GM19468 (cell line): Measurements from ENCODE around the gene IMP4.
A peak's percentile ranks its signal among the peaks of the same experiment; 100 is the strongest.

Source experiments
- ATAC-seq: cut with Tn5 transposase; IDR thresholded peaks from one replicate; pipeline ENCODE4 v1.9.1; 2021; ENCODE audit warnings: mild to moderate bottlenecking, moderate library complexity, moderate number of reproducible peaks; ENCODE audit not compliant: unreplicated experiment; ENCODE audit errors: extremely low read depth

IMP4 gene

GRCh38 chr2:130355172-130355577 is 12.5 kb downstream of the IMP4 start:
- no peak for ATAC-seq

GRCh38 chr2:130355578-130356431 is 13.1 kb downstream of the IMP4 start, which contains the start of gene PTPN18:
TSS of gene PTPN18 (plus strand) at chr2:130356056. CDS start at chr2:130356108, 52 bp downstream.
- peak; percentile 64 for ATAC-seq

- ATAC-seq = no peak
Observed at GRCh38 chr2:130357864-130358263, 15.2 kb downstream of the IMP4 start.

- no peak for ATAC-seq
Observed at GRCh38 chr2:130358420-130359350, 16.0 kb downstream of the IMP4 start.

DNA sequence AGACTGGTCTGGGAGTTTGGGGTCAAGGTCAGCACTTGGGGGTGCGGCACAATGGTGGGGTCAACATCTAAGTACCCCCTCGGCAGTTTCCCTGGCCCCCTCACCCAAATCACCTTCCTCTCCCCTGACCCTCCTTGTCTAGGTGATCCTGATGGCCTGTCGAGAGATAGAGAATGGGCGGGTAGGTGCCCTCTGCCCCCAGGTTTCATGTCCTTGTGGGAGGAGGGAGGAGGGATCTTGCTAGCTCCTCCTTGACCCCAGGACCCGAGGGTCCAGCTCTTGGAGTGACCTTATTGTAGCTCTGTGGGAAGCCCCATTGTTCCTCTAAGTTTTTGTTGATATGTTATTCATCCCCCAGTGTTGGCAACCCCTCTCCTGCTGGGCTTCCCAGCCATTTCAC is 16.8 kb downstream of the IMP4 start:
- no peak for ATAC-seq

- no peak for ATAC-seq
Observed at GRCh38 chr2:130363479-130363878, 20.8 kb downstream of the IMP4 start.

GRCh38 chr2:130365075-130365474 is 22.4 kb downstream of the IMP4 start:
- ATAC-seq = no peak

DNA sequence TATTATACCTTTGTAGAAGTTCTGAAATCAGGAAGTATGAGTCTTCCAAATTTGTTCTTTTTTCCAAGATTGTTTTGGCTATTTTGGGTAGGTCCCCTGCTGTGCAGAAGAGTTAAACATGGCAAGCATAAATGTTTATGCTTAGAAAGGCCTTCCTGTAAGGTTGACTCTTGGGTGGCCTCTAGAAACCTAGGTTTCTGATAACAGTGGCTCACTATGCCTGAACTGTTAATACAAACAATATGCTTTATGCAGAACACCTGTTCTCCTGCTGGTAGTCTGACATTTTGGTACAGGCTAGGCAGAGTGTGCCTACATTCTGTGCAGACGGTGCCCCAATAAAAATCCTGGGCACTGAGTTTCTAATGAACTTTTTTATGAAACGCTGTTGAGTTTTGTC is 23.3 kb downstream of the IMP4 start:
- no peak for ATAC-seq

- ATAC-seq = no peak
Observed at GRCh38 chr2:130366720-130367119, 24.0 kb downstream of the IMP4 start.

DNA sequence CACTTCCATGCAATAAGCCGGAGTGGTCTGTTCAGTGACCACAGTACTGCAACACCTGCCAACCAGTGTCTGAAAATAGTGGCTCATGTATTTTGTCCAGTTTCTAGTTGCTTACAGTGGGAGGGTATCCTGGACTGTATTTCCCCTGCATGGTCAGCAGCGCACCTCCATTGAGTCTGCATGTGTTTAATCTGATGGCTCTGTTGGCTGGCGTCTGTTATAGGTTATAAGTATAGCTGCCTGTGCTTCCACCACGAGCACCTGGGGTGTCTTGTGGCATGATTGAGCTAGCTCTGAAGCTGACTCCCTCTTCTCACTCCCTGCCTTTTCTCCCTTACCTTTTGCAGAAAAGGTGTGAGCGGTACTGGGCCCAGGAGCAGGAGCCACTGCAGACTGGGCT is 26.1 kb downstream of the IMP4 start:
- ATAC-seq = no peak

- ATAC-seq = no peak
Observed at GRCh38 chr2:130369311-130369964, 26.7 kb downstream of the IMP4 start.

DNA sequence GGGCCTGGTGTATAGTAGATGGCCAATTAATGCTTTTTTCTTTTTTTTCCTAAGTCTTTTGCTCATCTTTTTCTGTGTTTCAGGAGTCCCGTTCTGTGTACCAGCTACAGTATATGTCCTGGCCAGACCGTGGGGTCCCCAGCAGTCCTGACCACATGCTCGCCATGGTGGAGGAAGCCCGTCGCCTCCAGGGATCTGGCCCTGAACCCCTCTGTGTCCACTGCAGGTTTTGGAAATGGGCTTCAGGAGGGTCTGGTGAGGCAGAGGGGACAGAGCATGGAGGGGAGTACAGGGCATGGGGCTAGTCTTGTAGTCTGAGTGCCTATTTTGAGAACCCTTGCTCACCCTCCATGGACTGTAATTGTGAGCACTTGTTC is 27.3 kb downstream of the IMP4 start:
- ATAC-seq = no peak

GRCh38 chr2:130370490-130370889 is 27.8 kb downstream of the IMP4 start:
- ATAC-seq = no peak

GRCh38 chr2:130371723-130372054 is 29.0 kb downstream of the IMP4 start:
- peak; percentile 12 for ATAC-seq

DNA sequence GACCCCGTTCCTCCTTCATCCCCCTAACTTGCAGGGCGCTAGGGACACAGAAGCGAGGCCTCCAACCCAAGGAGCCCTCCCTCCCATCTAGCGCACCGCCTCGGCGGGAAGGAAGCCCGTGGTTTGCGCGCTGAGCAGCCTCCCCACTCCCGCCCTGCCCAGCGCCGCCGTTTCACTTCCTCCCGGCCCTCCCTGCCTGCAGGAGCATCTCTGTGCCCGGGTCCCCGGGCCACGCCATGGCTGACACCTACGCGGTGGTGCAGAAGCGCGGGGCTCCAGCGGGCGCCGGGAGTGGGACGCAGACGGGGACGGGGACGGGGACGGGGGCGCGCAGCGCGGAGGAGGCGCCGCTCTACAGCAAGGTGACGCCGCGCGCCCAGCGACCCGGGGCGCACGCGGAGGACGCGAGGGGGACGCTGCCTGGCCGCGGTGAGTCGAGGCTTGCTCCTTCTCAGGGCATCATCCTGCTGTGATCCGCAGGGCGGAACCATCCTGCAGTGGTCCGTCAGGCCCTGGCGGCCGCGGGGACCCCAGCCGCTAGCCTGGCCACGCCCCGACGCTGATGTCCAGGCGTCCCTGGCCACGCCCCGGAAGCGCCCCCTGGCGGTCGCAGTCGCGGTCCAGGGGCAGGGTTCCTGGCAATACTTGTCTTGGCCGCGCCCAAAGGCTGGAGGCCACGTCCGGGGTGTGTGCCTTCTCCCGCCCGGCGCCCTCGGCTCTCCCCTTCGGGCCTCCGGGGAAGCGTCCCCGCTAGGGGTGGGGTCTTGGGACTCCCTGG is 29.5 kb downstream of the IMP4 start:
- ATAC-seq = peak; percentile 48

- ATAC-seq = no peak
Observed at GRCh38 chr2:130372833-130373807, 30.4 kb downstream of the IMP4 start.

- ATAC-seq = no peak
Observed at GRCh38 chr2:130373808-130374365, 31.2 kb downstream of the IMP4 start.

DNA sequence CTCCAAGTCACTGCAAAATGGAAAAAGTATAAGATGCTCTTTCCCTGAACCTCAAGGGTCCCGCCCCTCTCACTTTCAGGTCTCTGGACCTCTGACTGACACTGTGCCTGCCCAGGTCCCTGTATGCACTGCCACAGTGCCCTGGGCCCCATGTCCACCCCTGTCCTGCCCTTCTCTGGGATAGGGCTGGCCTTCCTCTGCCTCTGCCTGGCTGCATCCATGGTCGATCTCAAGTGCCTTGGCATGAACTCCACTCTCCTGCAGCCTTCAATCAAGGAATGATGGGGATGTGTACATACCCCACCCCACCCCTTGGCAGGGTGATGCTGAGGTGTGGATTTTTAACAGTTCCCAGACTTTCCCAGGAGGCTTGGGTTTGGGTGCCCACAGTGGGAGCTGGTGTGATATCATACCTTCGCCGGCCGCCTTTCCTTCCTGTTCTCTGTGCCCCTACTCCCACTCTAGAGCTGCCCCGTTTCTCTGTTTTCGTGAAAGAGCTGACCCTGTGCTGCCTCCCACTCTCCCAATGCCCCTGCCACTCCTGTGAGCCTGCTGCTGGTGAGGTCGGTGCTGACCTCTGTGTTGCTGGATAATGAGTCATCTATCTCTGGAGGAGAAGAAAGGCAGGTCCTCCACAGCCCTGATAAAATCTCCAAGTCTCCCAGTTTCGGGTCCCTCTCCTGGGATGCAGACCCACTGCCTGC is 32.0 kb downstream of the IMP4 start:
- no peak for ATAC-seq
